Activated CD4-positive, alpha-beta memory T cell treated with anti-CD3 and anti-CD28 coated beads, Interleukin-2, amount 10 ng/mL, durations not matched to agents 7 days and 5 days (primary cell): Measurements from ENCODE around the gene SUMF1. TPM values are rescaled to one million over a fixed set of nuclear protein-coding genes. Genes with fewer than 3 reads are reported as not detected.

Experiments
- CTCF ChIA-PET: fragments of 350-600 bp; sonication (Branson Sonifier 250); formaldehyde crosslinking; loops from one replicate; lab custom pipeline; 2021; ENCODE audit warnings: antibody characterized with exemption, inconsistent platforms; lab: Charles Lee
- POLR2A ChIA-PET: fragments of 350-600 bp; sonication (Branson Sonifier 250); formaldehyde crosslinking; loops from one replicate; lab custom pipeline; 2021; ENCODE audit warnings: antibody characterized with exemption; lab: Charles Lee
- DNase-seq: peaks from one replicate; pipeline ENCODE4 v3.0.0-alpha.2; 2020
- H3K27ac Mint-ChIP-seq: one replicate; pipeline ENCODE4 v1.8.0; 2021; ENCODE audit warnings: mild to moderate bottlenecking, mixed read lengths
- H3K27me3 Mint-ChIP-seq: one replicate; pipeline ENCODE4 v1.8.0; 2021; ENCODE audit warnings: mixed read lengths
- H3K36me3 Mint-ChIP-seq: one replicate; pipeline ENCODE4 v1.8.0; 2021; ENCODE audit warnings: low read depth, mixed read lengths
- H3K4me1 Mint-ChIP-seq: one replicate; pipeline ENCODE4 v1.8.0; 2021; ENCODE audit warnings: mixed read lengths
- H3K4me3 Mint-ChIP-seq: one replicate; pipeline ENCODE4 v1.8.0; 2021; ENCODE audit warnings: mild to moderate bottlenecking, mixed read lengths
- H3K9me3 Mint-ChIP-seq: one replicate; pipeline ENCODE4 v1.8.0; 2021; ENCODE audit warnings: mixed read lengths
- total RNA-seq, 2 experiments: library from RNA; stranded (reverse); gene quantifications; one replicate each; pipeline ENCODE4 v1.2.3, GENCODE V29; 2021

The SUMF1 gene
- total RNA-seq, 2 experiments from 2014 or later, result 7.1 to 7.3 TPM

GRCh38 chr3:4355401-4356219 is 111.5 kb downstream of the SUMF1 start:
- H3K27ac Mint-ChIP-seq, result no peak overlapping the region
- CTCF ChIA-PET, result no interaction called here
- POLR2A ChIA-PET, result interaction anchor here (0.8 to 1.0 kb wide), 2 partner anchors 112 to 138 kb away, joined by 3 read pairs; partner anchors contain the start of genes ITPR1 and SUMF1

GRCh38 chr3:4351872-4352271 is 115.2 kb downstream of the SUMF1 start:
- Mint-ChIP-seq H3K9me3 (no peaks in the 10 kb centered on the region), H3K4me3 (peak overlapping the region; percentile 72), H3K27ac (no peak overlapping the region), H3K4me1 (peaks cover 20% of the 10 kb centered on the region), H3K36me3 (no peaks in the 10 kb centered on the region), H3K27me3 (no peaks in the 10 kb centered on the region)
- DNase-seq, result no peak
- ChIA-PET POLR2A (interaction anchor here (1.1 to 2.5 kb wide), 6 partner anchors 57 to 168 kb away, joined by 3 to 38 read pairs (median 6); partner anchors contain the start of genes ITPR1 and SUMF1), CTCF (interaction anchor here (1.1 to 4.5 kb wide), 16 partner anchors 9 to 328 kb away, joined by 3 to 91 read pairs (median 7); partner anchors contain the start of gene ITPR1)

More at GRCh38 chr3:4355401-4356219, 111.5 kb downstream of the SUMF1 start:
- no peaks in the 10 kb centered on the region for H3K36me3 Mint-ChIP-seq
- H3K4me1 Mint-ChIP-seq, result peaks cover 19% of the 10 kb centered on the region
- H3K27me3 Mint-ChIP-seq, result no peaks in the 10 kb centered on the region
- no peak overlapping the region for H3K4me3 Mint-ChIP-seq
- H3K9me3 Mint-ChIP-seq, result no peaks in the 10 kb centered on the region
- DNase-seq, result no peak

GRCh38 chr3:4351164-4351855 is 115.8 kb downstream of the SUMF1 start:
- ChIA-PET CTCF (interaction anchor here (0.7 to 4.5 kb wide), 63 partner anchors 9 to 727 kb away, joined by 3 to 91 read pairs (median 4); partner anchors contain the start of genes ITPR1 and SUMF1), POLR2A (interaction anchor here (0.9 to 2.5 kb wide), 10 partner anchors 47 to 282 kb away, joined by 3 to 38 read pairs (median 4); partner anchors contain the start of genes ITPR1 and SUMF1)
- Mint-ChIP-seq H3K36me3 (no peaks in the 10 kb centered on the region), H3K4me1 (peaks cover 20% of the 10 kb centered on the region), H3K27me3 (no peaks in the 10 kb centered on the region), H3K9me3 (no peaks in the 10 kb centered on the region), H3K4me3 (peak overlapping the region; percentile 72), H3K27ac (peak overlapping the region; percentile 65)
- DNase-seq, result peak; percentile 23

GRCh38 chr3:4350789-4351163 is 116.3 kb downstream of the SUMF1 start:
- POLR2A ChIA-PET, result interaction anchor here (0.9 to 2.5 kb wide), 9 partner anchors 47 to 283 kb away, joined by 3 to 38 read pairs (median 4); partner anchors contain the start of genes ITPR1 and SUMF1
- no peaks in the 10 kb centered on the region for H3K27me3 Mint-ChIP-seq

GRCh38 chr3:4343258-4343657 is 123.8 kb downstream of the SUMF1 start:
- Mint-ChIP-seq H3K27ac (no peak overlapping the region), H3K4me1 (peaks cover 5% of the 10 kb centered on the region), H3K27me3 (no peaks in the 10 kb centered on the region), H3K36me3 (no peaks in the 10 kb centered on the region), H3K9me3 (no peaks in the 10 kb centered on the region), H3K4me3 (no peak overlapping the region)
- ChIA-PET CTCF (interaction anchor here (1.0 to 3.2 kb wide), 3 partner anchors 8 to 290 kb away, joined by 3 to 17 read pairs (median 4); no protein-coding TSS in a partner anchor), POLR2A (no interaction called here)
- DNase-seq, result no peak

More at GRCh38 chr3:4350789-4351163, 116.3 kb downstream of the SUMF1 start:
- Mint-ChIP-seq H3K36me3 (no peaks in the 10 kb centered on the region), H3K9me3 (no peaks in the 10 kb centered on the region), H3K27ac (peak overlapping the region; percentile 16), H3K4me1 (peaks cover 20% of the 10 kb centered on the region), H3K4me3 (peak overlapping the region; percentile 55)
- DNase-seq, result peak; percentile 54
- CTCF ChIA-PET, result interaction anchor here (0.7 to 4.5 kb wide), 67 partner anchors 9 to 727 kb away, joined by 3 to 91 read pairs (median 4); partner anchors contain the start of genes ITPR1 and SUMF1

- Mint-ChIP-seq H3K4me3 (no peak overlapping the region), H3K27me3 (no peaks in the 10 kb centered on the region), H3K4me1 (peaks cover 5% of the 10 kb centered on the region), H3K36me3 (no peaks in the 10 kb centered on the region), H3K9me3 (no peaks in the 10 kb centered on the region), H3K27ac (no peak overlapping the region)
- no peak for DNase-seq
- POLR2A ChIA-PET, result no interaction called here
- CTCF ChIA-PET, result interaction anchor here (1.0 to 3.2 kb wide), 3 partner anchors 10 to 296 kb away, joined by 3 to 17 read pairs (median 4); no protein-coding TSS in a partner anchor
Measured at GRCh38 chr3:4341336-4341675, 125.8 kb downstream of the SUMF1 start.

- ChIA-PET POLR2A (no interaction called here), CTCF (interaction anchor here (0.8 to 3.2 kb wide), 4 partner anchors 10 to 296 kb away, joined by 3 to 17 read pairs (median 4); no protein-coding TSS in a partner anchor)
- DNase-seq, result no peak
- H3K27me3 Mint-ChIP-seq, result no peaks in the 10 kb centered on the region
- no peak overlapping the region for H3K27ac Mint-ChIP-seq
- peaks cover 5% of the 10 kb centered on the region for H3K4me1 Mint-ChIP-seq
- H3K36me3 Mint-ChIP-seq, result no peaks in the 10 kb centered on the region
- H3K9me3 Mint-ChIP-seq, result no peaks in the 10 kb centered on the region
- no peak overlapping the region for H3K4me3 Mint-ChIP-seq
Measured at GRCh38 chr3:4340411-4341335, 126.4 kb downstream of the SUMF1 start.

GRCh38 chr3:4340077-4340410 is 127.0 kb downstream of the SUMF1 start:
- no peak for DNase-seq
- H3K4me1 Mint-ChIP-seq, result peaks cover 5% of the 10 kb centered on the region
- no peaks in the 10 kb centered on the region for H3K9me3 Mint-ChIP-seq
- H3K4me3 Mint-ChIP-seq, result no peak overlapping the region
- no peaks in the 10 kb centered on the region for H3K36me3 Mint-ChIP-seq
- no peak overlapping the region for H3K27ac Mint-ChIP-seq
- POLR2A ChIA-PET, result no interaction called here
- H3K27me3 Mint-ChIP-seq, result no peaks in the 10 kb centered on the region
- CTCF ChIA-PET, result interaction anchor here (0.8 to 3.2 kb wide), 2 partner anchors 11 to 245 kb away, joined by 4 to 17 read pairs; no protein-coding TSS in a partner anchor

GRCh38 chr3:4338751-4339150 is 128.3 kb downstream of the SUMF1 start:
- CTCF ChIA-PET, result interaction anchor here (1.9 kb wide), 1 partner anchor 12 kb away, joined by 5 read pairs; no protein-coding TSS in a partner anchor

GRCh38 chr3:4336850-4337546 is 130.1 kb downstream of the SUMF1 start:
- Mint-ChIP-seq H3K27me3 (no peaks in the 10 kb centered on the region), H3K9me3 (no peaks in the 10 kb centered on the region), H3K4me1 (peaks cover 5% of the 10 kb centered on the region), H3K27ac (no peak overlapping the region), H3K4me3 (no peak overlapping the region), H3K36me3 (no peaks in the 10 kb centered on the region)
- POLR2A ChIA-PET, result no interaction called here
- CTCF ChIA-PET, result interaction anchor here (1.9 kb wide), 1 partner anchor 14 kb away, joined by 5 read pairs; no protein-coding TSS in a partner anchor
- no peak for DNase-seq

More at GRCh38 chr3:4338751-4339150, 128.3 kb downstream of the SUMF1 start:
- Mint-ChIP-seq H3K4me1 (peaks cover 5% of the 10 kb centered on the region), H3K27ac (no peak overlapping the region), H3K27me3 (no peaks in the 10 kb centered on the region), H3K9me3 (no peaks in the 10 kb centered on the region), H3K36me3 (no peaks in the 10 kb centered on the region), H3K4me3 (no peak overlapping the region)
- DNase-seq, result no peak
- POLR2A ChIA-PET, result no interaction called here

GRCh38 chr3:4335840-4336562 is 131.1 kb downstream of the SUMF1 start:
- ChIA-PET POLR2A (no interaction called here), CTCF (no interaction called here)
- Mint-ChIP-seq H3K4me3 (no peak overlapping the region), H3K27me3 (no peaks in the 10 kb centered on the region), H3K4me1 (peaks cover 5% of the 10 kb centered on the region), H3K27ac (no peak overlapping the region), H3K36me3 (no peaks in the 10 kb centered on the region), H3K9me3 (no peaks in the 10 kb centered on the region)
- DNase-seq, result no peak
